ENCODE measurements around the gene LHX3.

The LHX3 gene

GRCh38 chr9:136242248-136242647 is 37.3 kb upstream of the LHX3 start:
- TF ChIP-seq CEBPB (IDR thresholded peaks at IDR 0.05) (no peak), REST (IDR thresholded peaks at IDR 0.05; ENCODE audit: low read depth) (no peak), NFIC (IDR thresholded peaks at IDR 0.05) (no peak), EGR1 (IDR thresholded peaks at IDR 0.05) (no peak), YY1 (IDR thresholded peaks at IDR 0.05; ENCODE audit: low read depth) (no peak), TCF12 (IDR thresholded peaks at IDR 0.05; ENCODE audit: low read depth) (no peak), TAF1 (IDR thresholded peaks at IDR 0.05; ENCODE audit: low read depth) (no peak), EP300 (IDR thresholded peaks at IDR 0.05; ENCODE audit: borderline replicate concordance) (no peak), CREB1 (IDR thresholded peaks at IDR 0.05; ENCODE audit: low read depth) (no peak)

GRCh38 chr9:136241542-136241941 is 36.6 kb upstream of the LHX3 start:
- no peak for TF ChIP-seq CEBPB (IDR thresholded peaks at IDR 0.05)
- no peak for TF ChIP-seq TAF1 (IDR thresholded peaks at IDR 0.05; ENCODE audit: low read depth)
- no peak for TF ChIP-seq FOXM1 (IDR thresholded peaks at IDR 0.05; ENCODE audit: borderline replicate concordance, low read depth)
- TF ChIP-seq TCF12 (IDR thresholded peaks at IDR 0.05; ENCODE audit: low read depth) = no peak
- no peak for TF ChIP-seq RAD21 (IDR thresholded peaks at IDR 0.05; ENCODE audit: low read depth)
- no peak for TF ChIP-seq TEAD4 (IDR thresholded peaks at IDR 0.05)
- TF ChIP-seq ZBTB7A (IDR thresholded peaks at IDR 0.05; ENCODE audit: low read depth) = no peak
- TF ChIP-seq NFIC (IDR thresholded peaks at IDR 0.05) = no peak
- TF ChIP-seq EP300 (IDR thresholded peaks at IDR 0.05; ENCODE audit: borderline replicate concordance) = no peak
- no peak for TF ChIP-seq USF1 (IDR thresholded peaks at IDR 0.05)
- TF ChIP-seq YY1 (IDR thresholded peaks at IDR 0.05; ENCODE audit: low read depth) = no peak

- TF ChIP-seq ZBTB7A (IDR thresholded peaks at IDR 0.05; ENCODE audit: low read depth) (no peak), EGR1 (IDR thresholded peaks at IDR 0.05) (no peak), NFIC (IDR thresholded peaks at IDR 0.05) (no peak), USF1 (IDR thresholded peaks at IDR 0.05) (no peak), CEBPB (IDR thresholded peaks at IDR 0.05) (no peak), REST (IDR thresholded peaks at IDR 0.05; ENCODE audit: low read depth) (no peak), RAD21 (IDR thresholded peaks at IDR 0.05; ENCODE audit: low read depth) (no peak), TEAD4 (IDR thresholded peaks at IDR 0.05) (no peak), EP300 (IDR thresholded peaks at IDR 0.05; ENCODE audit: borderline replicate concordance) (no peak), YY1 (IDR thresholded peaks at IDR 0.05; ENCODE audit: low read depth) (no peak), FOXM1 (IDR thresholded peaks at IDR 0.05; ENCODE audit: borderline replicate concordance, low read depth) (no peak), CREB1 (IDR thresholded peaks at IDR 0.05; ENCODE audit: low read depth) (no peak), MAX (IDR thresholded peaks at IDR 0.05) (no peak), TAF1 (IDR thresholded peaks at IDR 0.05; ENCODE audit: low read depth) (no peak), TCF12 (IDR thresholded peaks at IDR 0.05; ENCODE audit: low read depth) (no peak)
Observed at GRCh38 chr9:136240941-136241340, 36.0 kb upstream of the LHX3 start.

- TF ChIP-seq EP300 (IDR thresholded peaks at IDR 0.05; ENCODE audit: borderline replicate concordance) = no peak
- no peak for TF ChIP-seq REST (IDR thresholded peaks at IDR 0.05; ENCODE audit: low read depth)
- no peak for TF ChIP-seq YY1 (IDR thresholded peaks at IDR 0.05; ENCODE audit: low read depth)
- TF ChIP-seq TCF12 (IDR thresholded peaks at IDR 0.05; ENCODE audit: low read depth) = no peak
- TF ChIP-seq CREB1 (IDR thresholded peaks at IDR 0.05; ENCODE audit: low read depth) = no peak
- no peak for TF ChIP-seq ZBTB7A (IDR thresholded peaks at IDR 0.05; ENCODE audit: low read depth)
- no peak for TF ChIP-seq FOXM1 (IDR thresholded peaks at IDR 0.05; ENCODE audit: borderline replicate concordance, low read depth)
- TF ChIP-seq NFIC (IDR thresholded peaks at IDR 0.05) = no peak
- no peak for TF ChIP-seq EGR1 (IDR thresholded peaks at IDR 0.05)
- TF ChIP-seq MAX (IDR thresholded peaks at IDR 0.05) = no peak
- no peak for TF ChIP-seq USF1 (IDR thresholded peaks at IDR 0.05)
Observed at GRCh38 chr9:136239983-136240330, 35.0 kb upstream of the LHX3 start.

Data from Ishikawa (cell line).